NCI-H1105 (cell line): ENCODE measurements around the gene SMAD3.
"Not testable (repeated sequence)": the region's sequence is repeated elsewhere in the genome, so short reads cannot be mapped to it uniquely, and the experiment has no call there.

Source experiments
- DNase-seq: peaks from one replicate; lab custom pipeline; 2025; lab: John Stamatoyannopoulos, UW

SMAD3 gene

GRCh38 chr15:67145710-67146109, 80.3 kb downstream of the SMAD3 start:
- no peak for DNase-seq

- no peak for DNase-seq
Measured at GRCh38 chr15:67146234-67146633, 80.8 kb downstream of the SMAD3 start.

GRCh38 chr15:67146875-67147381, 81.5 kb downstream of the SMAD3 start:
- no peak for DNase-seq

GRCh38 chr15:67147396-67147949, 82.1 kb downstream of the SMAD3 start:
- no peak for DNase-seq

GRCh38 chr15:67148196-67148701, 82.8 kb downstream of the SMAD3 start:
- DNase-seq = no peak

GRCh38 chr15:67149068-67149772, 83.8 kb downstream of the SMAD3 start:
- no peak for DNase-seq

GRCh38 chr15:67149773-67150022, 84.3 kb downstream of the SMAD3 start:
- no peak for DNase-seq

GRCh38 chr15:67150023-67150860, 84.8 kb downstream of the SMAD3 start:
- no peak for DNase-seq

- no peak for DNase-seq
Measured at GRCh38 chr15:67152429-67152828, 87.0 kb downstream of the SMAD3 start.

- not testable (repeated sequence) for DNase-seq
Measured at GRCh38 chr15:67153044-67153443, 87.6 kb downstream of the SMAD3 start.

- no peak for DNase-seq
Measured at GRCh38 chr15:67154249-67154648, 88.8 kb downstream of the SMAD3 start.

- no peak for DNase-seq
Measured at GRCh38 chr15:67156426-67156825, 91.0 kb downstream of the SMAD3 start.

- no peak for DNase-seq
Measured at GRCh38 chr15:67156834-67157233, 91.4 kb downstream of the SMAD3 start.

- no peak for DNase-seq
Measured at GRCh38 chr15:67157521-67158252, 92.3 kb downstream of the SMAD3 start.

- no peak for DNase-seq
Measured at GRCh38 chr15:67158367-67158766, 93.0 kb downstream of the SMAD3 start.

- no peak for DNase-seq
Measured at GRCh38 chr15:67161412-67161811, 96.0 kb downstream of the SMAD3 start.

GRCh38 chr15:67161881-67162280, 96.5 kb downstream of the SMAD3 start:
- no peak for DNase-seq

- DNase-seq = no peak
Measured at GRCh38 chr15:67163180-67163579, 97.8 kb downstream of the SMAD3 start.

GRCh38 chr15:67164401-67164791, 99.0 kb downstream of the SMAD3 start:
- no peak for DNase-seq

GRCh38 chr15:67164811-67165253, 99.4 kb downstream of the SMAD3 start:
- no peak for DNase-seq

GRCh38 chr15:67165254-67166253, 100.2 kb downstream of the SMAD3 start:
- DNase-seq = no peak
